GM10248 (cell line): ENCODE results near the gene FGF7.

Source experiments
- CTCF ChIA-PET: fragments of 300-600 bp; sonication (Branson Sonifier 250); formaldehyde crosslinking; extraction: SDS; loops from one replicate; lab custom pipeline; 2021; ENCODE audit warnings: antibody characterized with exemption; lab: Yijun Ruan, JAX
- POLR2A ChIA-PET: fragments of 350-650 bp; sonication (Branson Sonifier 250); formaldehyde crosslinking; extraction: SDS; loops from one replicate; lab custom pipeline; 2020; ENCODE audit warnings: antibody characterized with exemption; lab: Yijun Ruan, JAX
- DNase-seq: peaks from one replicate; pipeline ENCODE4 v3.0.0; 2012; ENCODE audit errors: extremely low spot score
- TF ChIP-seq, protein P1 (sequence below): IDR thresholded peaks from 2 replicates; pipeline ENCODE4 v1.5.1; 2012; ENCODE audit warnings: mild to moderate bottlenecking, low read depth; ENCODE audit errors: extremely low read depth, missing control alignments, control extremely low read depth

FGF7 gene

DNA sequence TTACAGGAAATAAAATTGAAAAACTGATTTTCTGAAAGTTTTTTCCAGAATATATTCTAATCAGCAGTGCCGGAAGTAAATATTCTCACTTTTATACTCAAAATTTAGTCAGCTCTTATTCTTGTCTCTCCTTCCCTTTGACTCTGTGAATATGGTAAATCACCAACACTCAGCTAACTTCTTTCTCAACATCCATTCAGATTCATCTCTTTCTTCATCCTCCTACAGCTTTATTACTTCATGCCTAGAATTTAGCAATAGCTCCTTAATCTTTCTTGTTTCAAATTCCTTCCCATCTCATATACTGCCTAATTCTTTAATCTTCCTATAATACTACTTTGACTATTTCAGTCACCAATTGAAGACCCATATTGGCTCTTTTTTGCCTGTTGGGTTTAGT, 67.9 kb downstream of the FGF7 start:
- no peak for DNase-seq
- CTCF ChIA-PET: no interaction called here
- POLR2A ChIA-PET: no interaction called here

DNA sequence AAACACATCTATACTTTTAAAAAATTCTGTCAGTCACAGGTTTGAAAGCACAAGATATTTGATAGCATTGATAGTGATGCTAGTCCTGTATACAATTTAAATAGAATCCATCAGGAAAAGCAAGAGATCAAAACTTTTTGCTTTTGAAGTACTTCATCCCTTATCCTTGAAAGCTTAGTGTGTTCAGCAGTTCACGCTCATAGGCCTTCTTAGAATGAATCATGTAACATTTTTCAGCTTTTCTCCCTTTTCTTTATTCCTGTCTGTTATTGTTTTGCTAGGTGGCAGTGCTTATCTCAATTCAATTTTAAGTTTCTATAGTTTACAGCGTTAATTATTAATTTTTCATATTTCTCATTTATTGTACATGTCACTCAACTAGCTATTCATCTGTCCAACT, 69.1 kb downstream of the FGF7 start:
- POLR2A ChIA-PET: no interaction called here
- TF ChIP-seq, protein P1, sequence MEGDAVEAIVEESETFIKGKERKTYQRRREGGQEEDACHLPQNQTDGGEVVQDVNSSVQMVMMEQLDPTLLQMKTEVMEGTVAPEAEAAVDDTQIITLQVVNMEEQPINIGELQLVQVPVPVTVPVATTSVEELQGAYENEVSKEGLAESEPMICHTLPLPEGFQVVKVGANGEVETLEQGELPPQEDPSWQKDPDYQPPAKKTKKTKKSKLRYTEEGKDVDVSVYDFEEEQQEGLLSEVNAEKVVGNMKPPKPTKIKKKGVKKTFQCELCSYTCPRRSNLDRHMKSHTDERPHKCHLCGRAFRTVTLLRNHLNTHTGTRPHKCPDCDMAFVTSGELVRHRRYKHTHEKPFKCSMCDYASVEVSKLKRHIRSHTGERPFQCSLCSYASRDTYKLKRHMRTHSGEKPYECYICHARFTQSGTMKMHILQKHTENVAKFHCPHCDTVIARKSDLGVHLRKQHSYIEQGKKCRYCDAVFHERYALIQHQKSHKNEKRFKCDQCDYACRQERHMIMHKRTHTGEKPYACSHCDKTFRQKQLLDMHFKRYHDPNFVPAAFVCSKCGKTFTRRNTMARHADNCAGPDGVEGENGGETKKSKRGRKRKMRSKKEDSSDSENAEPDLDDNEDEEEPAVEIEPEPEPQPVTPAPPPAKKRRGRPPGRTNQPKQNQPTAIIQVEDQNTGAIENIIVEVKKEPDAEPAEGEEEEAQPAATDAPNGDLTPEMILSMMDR: no peak
- CTCF ChIA-PET: no interaction called here
- DNase-seq: no peak

More for the DNA sequence above, 67.9 kb downstream of the FGF7 start:
- TF ChIP-seq, protein P1: no peak

DNA sequence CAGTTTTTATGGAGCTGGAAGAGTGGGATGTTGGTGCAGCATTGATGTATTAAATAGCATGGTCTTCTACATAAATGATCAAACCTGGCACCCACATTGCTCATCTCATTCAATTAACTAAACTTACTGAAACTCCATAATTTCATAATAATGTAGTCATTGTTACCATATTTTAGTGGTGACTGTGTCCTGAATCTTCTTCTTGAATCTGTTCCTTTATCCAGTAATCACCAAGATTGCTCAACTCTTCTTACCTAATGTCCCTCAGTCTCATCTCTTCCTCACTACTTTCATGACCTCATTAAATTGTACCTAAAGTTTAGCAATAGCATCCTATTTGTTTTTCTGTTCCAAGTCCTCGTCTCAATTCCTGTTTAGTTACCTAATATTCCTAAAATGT, 69.8 kb downstream of the FGF7 start:
- CTCF ChIA-PET: no interaction called here
- no peak for DNase-seq

DNA sequence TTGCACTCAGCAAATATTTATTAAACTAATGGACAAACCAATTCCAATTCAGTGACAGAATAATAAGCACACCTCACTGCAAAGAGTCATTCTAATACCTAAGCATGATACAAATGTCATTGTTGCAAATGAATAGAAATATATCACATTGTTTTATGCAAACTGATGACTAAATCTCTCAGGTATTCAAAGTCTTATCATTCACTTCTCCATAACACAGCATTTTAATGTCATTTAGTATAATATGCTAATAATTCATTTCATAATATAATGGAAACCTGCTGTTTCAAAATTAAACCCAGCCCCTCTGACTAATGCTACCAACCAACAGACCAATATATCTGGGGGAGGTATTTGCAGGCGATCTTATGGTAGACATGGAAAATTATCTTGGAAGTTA, 71.8 kb downstream of the FGF7 start:
- TF ChIP-seq, protein P1: no peak
- POLR2A ChIA-PET: no interaction called here
- CTCF ChIA-PET: no interaction called here
- DNase-seq: no peak

More for the DNA sequence above, 69.8 kb downstream of the FGF7 start:
- TF ChIP-seq, protein P1: no peak
- POLR2A ChIA-PET: no interaction called here

DNA sequence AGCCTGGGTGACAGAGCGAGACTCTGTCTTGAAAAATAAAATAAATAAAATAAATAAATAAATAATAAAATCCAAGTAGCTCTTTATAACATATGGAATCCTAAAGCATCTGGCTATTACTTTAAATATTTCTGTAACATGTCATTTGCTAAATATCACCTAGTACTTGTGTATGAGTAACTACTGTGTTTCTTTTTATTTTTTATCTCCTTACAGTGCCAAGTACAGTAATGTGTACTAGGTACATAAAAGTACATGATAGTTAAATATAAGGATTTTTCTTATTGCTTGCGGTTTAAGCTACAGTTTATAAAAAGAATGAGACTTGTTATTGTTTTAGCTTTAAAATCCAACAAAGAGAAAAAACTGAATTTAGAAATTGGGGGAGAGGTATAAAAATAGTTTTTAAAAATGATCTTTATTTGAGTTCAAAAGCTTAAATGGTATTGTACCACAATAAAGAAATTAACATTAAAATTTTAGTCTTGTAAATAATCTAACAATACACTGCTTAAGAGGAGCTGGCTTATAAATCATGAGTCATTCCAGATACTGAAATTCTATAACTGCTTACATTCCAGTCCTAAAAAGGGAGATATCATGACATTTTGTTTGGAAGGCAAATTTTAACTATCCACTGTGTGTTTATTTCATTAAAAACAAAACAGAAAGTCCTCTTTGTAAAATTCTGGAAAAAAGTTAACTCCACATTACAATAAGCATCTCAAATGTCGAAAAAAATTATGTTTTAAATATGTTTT, 73.1 kb downstream of the FGF7 start:
- TF ChIP-seq, protein P1: no peak
- DNase-seq: no peak
- POLR2A ChIA-PET: no interaction called here
- CTCF ChIA-PET: interaction anchor here (0.9 to 1.0 kb wide), 2 partner anchors 15 to 25 kb away, joined by 3 read pairs; no protein-coding TSS in a partner anchor

DNA sequence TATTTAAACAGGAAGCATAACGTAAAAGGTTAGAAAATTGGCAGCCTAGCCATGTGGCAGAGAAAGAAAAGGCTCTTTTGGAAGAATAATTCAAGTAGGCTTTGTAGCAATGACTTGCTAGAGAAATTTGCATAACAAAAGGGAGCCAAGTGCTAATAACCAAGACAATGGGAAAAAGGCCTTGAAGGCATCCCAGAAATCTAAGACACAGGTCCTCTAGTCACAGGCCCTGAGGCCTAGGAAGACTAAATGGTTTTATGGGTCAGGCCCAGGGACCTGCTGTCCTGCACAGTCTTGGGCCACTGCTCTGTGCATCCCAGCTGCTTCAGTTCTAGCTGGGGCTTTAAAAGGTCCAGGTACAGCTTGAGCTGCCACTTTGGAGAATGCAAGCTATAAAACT, 78.5 kb downstream of the FGF7 start:
- ChIA-PET POLR2A (no interaction called here), CTCF (no interaction called here)
- DNase-seq: no peak
- TF ChIP-seq, protein P1: no peak
